A204.1 (cell line): ENCODE measurements around the gene MATN1.
A peak's percentile ranks its signal among the peaks of the same experiment; 100 is the strongest.

Source experiments
- FAIRE-seq: peaks from 2 replicates; lab custom pipeline; 2012; peaks lifted over from hg19 to GRCh38; lab: Jason Lieb, UNC

The MATN1 gene

DNA sequence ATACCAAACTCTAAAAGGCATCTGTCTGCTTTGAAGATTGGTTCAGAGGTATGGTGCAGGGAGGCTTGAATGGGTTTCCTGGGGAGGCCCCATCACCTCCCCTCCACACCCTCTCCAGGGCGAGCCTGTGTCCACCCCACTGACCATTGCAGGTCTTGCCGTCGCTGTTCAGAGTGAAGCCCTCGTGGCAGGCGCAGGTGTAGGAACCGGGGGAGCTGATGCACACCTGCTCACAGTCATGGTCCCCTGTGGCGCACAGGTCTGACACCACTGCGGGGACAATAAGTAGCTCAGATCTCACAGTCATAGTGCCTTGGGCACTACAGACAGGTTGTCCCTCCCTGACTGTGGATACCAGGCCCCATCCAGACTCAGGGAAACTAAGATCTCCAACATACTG lies 6.7 kb downstream of the MATN1 start:
- FAIRE-seq, result no peak

DNA sequence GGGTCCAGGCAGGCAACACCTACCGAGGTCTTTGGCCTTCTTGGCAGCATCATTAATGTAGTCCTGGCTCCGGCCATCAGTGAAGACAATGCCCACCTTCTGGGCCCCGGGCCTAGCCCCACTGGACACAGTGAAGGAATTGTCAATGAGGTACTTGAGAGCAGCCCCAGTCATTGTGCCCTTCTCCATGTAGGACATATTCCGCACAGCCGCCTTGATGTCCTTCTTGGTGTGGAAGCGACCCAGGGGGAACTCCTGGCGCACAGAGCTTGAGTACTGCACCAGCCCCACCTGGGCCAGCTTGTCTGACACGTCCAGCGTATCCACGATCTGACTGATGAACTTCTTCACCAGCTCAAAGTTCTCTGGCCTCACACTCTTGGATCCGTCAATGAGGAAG lies 7.5 kb downstream of the MATN1 start:
- no peak for FAIRE-seq

DNA sequence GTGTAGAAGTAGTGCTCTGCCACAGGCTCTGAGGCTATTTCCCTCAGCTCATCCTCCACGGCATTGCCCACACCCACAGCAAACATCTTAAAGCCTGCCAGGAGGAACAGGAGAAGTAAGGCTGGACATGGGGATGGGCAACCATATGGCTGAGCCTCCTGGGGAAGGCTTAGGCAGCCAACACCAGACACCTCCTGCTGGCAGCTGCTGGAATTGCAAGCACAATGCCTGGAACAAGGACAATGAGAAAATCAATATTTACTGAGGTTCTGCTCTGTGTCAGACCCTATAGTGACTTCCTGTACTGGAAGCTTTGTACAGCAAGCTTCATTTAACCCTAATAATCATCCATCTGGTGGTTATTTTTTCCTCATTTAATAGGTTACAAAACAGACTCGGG lies 8.2 kb downstream of the MATN1 start:
- FAIRE-seq, result no peak

DNA sequence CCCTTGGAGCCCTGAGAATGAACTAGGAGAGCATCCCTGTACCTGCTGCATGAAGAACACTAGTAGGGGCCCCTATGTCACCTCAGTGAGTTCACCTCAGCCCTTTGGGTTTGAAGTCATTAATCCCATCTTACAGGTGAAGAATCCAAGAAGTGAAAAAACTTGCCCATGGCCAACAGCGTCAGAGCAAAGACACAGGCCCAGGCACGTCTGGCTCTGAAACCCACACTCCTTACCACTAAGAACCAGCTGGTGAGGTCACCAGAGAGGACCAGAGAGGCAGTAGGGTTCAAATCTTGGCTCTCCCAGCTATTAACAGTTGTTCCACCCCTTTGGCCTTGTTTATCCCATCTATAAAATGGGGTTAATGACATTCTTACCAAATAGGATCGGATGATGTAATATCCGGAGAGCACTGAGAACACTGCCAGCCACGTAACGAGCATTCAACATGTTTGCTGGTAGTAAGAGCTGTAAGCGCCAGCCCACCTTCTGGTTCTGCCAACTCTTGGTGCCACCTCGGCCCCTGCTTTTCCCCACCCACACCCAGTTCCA lies 8.8 kb downstream of the MATN1 start:
- FAIRE-seq, result no peak

DNA sequence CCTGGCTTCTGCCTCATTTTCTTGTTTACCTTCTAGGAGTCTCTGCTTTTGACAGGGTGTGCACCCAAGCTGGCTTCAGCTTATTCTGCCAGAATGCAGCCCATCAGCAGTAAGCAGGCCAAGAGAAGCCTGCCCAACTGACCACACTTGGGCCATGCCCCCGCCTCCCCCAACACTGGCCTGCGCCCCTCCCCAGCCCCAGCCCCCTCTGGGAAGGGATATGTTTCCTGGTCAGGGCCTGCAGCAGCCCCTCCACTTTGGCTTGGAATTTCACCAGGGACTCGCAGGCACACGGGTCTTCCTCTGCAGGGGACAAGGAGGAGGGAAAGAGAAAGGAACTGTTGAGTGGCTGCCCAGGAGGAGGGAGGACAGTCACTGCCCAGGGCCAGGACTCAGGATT lies 9.4 kb downstream of the MATN1 start:
- FAIRE-seq, result no peak

DNA sequence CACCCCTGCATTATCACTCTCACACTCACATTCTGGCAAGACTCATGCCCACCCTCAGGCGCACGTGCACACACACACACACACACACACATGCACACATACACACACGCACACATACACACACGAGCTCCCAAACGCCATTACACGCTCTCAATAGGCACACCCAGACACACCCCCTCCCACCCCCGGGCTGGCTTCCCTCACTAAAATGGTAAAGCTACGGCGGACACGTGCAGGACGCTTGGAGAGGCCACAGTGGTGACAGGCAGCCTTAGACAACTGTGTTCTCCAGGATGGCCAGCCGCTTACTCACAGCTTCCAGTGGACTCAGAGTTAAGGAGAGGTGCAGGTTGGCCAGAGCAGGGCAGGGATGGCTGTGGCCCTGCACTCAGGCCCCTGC lies 10.1 kb downstream of the MATN1 start:
- no peak for FAIRE-seq

DNA sequence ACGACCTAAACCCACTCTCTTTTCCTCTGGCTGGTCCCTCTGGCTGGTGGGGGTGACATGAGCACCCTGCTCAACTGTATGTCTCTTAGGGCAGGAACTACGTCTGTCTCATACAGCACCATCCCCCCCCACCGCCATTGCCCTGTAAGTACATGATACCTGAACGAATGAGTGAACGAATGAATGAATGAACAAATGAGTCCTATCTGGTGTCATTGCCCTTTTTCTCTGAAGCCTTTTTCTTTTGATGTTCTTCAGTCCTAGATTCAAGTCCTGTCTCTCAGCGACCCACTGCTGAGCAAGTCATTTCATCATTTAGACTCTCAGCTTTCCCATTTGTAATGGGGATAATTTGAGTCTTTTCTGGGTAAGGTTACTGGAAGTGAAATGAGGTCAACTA lies 10.8 kb downstream of the MATN1 start:
- FAIRE-seq, result no peak

DNA sequence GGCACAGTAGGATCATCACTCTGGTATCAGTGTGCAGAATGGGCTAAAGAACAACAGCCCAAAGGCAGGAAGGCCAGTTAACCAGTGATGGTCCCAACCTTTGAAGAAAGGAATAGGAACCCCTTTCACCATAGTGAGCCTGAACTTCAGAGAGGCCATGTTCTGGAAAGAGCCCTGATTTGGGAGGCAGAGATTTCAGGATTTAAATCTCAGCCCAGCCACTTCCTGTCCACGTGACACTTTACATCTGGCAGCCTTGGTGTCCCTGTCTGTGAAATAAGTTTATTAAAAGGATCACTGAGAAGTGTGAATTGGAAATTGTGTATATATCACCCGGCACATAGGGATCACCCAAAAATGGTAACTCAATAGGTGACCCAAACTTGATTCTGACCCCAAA lies 13.0 kb downstream of the MATN1 start:
- FAIRE-seq, result no peak

DNA sequence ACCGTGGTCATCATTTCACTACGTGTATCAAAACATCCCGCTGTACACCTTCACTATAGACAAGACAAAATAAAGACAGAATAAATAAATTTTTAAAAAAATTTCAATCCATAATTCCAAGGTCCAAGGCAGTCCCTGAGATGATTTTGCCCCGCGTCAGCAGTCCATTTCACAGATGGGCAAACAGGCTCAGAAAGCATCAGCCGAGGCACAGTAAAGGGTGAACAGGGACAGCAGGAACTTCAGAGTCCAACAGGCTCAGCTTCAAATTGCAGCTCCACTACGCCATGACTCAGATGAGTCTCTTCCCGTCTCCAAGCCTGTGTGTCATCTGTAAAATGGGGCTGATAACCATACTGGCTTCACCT lies 15.0 kb downstream of the MATN1 start:
- no peak for FAIRE-seq

DNA sequence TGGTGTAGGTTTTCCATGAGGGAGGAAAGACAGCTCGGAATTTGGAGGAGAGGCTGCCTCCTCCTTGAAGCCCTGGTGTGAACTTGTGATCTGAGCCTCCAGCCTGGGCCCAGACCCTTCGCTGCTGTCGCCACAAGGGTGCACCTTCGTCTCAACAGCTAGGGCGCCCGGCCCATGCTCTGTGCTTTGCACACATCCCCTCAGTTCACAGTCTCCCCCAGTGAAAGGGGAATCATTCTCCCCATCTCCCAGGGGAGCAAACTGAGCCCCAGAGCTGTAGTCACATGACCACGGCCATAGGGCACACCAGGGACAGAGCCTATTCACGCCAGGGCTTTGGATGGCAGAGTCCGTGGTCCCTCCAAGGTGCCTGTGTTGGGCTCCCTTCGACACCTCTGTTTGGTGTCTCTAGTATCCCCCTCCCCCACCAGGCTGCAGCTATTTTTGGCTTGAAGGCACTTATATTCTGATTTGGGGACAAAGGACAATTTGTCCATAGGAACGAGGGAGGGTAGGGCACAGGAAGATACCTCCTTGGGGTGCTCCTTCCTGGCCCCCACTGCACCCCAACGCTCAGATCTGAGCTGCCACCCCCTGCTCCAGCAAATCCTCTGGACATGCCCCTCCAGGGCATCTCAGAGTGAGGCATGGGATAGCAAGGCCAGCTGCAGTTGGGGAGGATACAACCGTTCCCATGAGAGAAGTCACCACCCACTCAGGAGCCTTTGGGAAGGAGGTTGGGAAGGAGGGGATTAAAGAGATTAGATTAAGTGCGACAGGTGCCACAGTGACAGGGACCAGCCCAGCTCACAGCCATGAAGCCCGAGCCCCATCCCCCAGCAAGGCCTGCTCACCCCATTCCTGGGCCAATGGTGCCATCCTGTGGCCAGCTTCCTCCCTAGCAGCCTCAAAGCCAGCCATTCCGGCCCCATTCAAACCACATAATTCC lies 15.7 kb downstream of the MATN1 start:
- peak; percentile 80 for FAIRE-seq

DNA sequence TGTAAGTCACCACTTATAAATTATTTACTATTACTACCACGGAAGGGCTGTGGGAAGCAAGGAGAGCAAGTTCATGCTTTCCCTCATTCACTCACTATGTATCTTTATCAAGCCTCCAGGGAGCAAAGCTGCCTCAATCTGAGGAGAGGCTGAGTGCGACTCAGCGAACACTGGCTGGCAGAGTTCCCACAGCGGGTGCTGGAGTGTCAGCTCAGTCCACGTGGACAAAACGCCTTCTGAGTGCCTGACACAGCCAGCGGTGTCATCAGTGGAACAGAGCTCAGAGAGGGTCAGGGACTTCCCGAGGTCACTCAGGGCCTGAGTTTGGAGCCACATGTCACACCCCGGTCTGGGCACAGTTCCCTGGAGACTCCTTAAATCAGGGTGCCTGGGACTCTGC lies 16.9 kb downstream of the MATN1 start:
- no peak for FAIRE-seq

DNA sequence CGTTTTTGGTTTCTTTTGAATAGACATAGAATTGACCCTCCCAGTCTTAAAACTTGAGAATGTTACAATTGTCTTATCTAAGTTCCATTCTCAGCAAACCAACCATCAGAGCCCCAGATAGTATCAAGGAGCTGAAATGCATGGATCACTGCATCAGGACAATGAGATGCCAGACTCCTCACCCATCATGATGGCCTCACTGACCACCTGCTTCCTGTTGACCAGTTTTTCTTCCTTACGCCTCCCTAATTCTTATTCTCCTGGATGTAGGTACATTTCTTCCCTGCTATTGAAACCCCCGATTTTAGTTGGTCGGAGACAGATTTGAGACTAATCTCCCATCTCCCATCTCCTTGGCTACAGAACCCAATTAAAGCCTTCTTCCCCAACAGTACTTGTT lies 17.7 kb downstream of the MATN1 start:
- no peak for FAIRE-seq

DNA sequence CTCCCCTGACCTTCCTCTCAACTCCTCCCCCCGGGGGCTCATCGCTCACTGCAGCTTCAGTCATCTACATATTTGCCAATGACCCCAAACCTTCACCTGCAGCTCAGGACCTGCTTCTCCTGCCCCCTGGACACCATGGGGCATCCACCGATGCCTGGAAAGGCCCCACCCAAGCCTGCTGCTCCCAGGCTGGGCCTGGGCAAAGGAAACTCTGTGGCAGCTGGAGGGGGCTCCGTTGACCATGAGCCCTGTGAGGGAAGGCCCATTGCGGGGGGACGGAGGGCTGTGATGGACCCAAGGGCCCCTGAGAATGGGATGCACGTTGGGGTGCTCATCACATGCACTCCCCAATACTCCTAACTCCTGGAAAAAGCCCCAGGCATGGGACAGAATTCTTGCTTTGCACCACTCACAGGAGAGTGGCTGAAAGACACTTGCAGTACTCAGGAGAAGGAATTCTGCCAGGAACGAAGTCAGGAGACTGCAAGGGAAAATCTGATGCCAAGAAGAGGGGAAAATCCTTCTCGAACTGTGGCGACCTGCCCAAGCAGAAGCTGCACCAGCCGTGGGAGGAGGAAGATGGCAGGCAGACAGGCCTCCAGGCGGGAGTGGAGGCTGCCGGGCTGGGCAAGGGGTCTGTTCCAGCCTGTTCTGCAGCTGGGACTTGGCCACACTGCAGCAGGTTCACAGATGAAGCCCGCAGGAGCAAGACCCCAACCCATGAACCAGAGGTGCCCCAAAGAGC lies 18.4 kb downstream of the MATN1 start:
- FAIRE-seq, result no peak

DNA sequence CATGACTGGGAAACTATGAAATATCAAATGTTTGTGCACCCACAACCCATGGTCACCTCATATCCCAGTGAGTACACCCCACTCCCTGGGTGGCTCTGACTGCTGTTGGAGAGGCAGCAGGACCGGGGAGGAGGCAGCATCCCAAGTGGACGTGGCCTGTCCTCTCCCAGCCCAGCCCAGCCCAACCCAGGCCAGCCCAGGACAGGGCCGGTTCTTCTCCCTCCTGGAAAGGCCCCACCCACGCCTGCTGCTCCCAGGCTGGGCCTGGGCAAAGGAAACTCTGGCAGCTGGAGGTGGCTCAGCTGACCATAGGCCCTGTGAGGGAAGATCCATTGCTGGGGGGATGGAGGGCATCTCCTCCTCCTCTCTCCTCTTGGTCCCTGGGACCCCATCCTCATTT lies 19.1 kb downstream of the MATN1 start:
- FAIRE-seq, result no peak

DNA sequence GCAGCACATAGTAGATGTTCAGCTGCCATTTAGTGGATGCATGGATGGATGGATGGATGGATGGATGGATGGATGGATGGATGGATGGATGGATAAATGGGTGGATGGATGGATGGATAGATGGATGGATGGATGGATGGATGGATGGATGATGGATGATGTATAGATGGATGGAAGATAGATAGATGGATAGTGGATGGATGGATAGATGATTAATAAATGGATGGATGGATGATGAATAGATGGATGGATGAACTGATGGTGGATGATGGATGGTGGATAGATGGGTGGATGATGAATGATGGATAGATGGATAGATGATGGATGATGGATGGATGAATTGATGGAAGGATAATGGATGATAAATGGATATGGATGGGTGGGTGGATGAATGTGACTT lies 20.6 kb downstream of the MATN1 start:
- no peak for FAIRE-seq

DNA sequence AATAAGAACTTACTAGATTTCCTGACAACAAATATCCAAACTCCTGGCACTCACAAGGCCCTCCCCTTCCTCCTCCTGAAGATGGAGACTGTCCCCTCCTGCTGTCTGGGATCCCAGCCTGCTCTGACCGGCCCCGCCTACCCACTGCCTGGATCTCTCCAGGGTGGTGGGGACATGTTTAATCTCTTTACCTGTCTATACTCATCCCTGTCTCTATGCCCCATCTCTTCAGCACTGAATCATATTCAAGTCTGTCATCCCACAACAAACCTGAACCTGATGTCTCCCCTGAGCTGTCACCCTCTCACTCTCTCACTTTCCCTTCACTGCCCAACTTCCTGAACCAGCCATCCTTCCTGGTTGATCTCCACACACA lies 22.1 kb downstream of the MATN1 start:
- FAIRE-seq, result no peak

DNA sequence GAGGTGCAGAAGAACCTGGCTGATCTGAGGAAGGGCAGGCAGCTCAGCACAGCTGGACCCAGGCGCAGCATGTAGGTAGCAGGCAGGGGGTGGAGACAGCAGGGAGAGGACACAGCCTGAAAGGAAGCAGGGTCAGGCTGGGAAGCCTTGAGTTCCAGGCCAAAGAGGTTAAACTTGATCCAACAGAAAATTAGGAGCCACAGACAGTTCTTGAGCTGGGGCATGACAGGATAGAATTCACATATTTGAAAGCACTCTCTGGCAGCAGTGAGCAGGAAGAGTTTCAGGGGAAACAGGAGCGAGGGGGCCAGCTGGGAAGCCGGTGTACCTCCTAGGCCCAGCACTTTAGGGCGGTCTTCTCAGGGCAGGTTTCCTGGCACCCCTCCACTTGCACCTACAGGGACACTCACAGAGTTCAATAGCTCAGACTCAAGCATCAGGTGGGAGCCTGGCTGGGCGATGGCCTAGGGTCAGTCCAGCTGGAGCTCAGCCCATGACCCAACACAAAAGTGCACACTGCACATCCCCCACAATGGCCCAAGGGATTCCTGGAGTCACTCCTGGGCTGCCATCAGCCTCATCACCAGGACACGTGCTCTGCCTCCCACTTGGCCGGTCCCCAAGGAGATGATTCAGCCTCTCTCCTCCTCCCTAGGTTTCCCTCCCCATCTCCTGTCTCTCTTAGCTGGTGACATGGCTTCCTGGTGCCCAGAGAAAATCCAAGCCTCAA lies 22.7 kb downstream of the MATN1 start:
- FAIRE-seq, result no peak

DNA sequence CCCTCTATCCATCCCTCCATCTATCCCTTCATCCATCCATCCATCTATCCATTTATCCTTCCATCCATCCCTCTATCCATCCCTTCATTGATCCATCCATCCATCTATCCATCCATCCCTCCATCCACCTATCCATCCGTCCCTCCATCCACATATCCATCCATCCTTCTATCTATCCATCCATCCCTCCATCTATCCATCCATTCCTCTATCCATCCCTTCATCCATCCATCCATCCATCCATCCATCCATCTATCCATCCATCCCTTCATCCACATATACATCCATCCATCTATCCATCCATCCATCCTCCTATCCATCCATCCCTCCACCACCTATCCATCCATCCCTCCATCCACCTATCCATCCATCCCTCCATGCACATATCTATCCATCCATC lies 23.6 kb downstream of the MATN1 start:
- FAIRE-seq, result no peak

DNA sequence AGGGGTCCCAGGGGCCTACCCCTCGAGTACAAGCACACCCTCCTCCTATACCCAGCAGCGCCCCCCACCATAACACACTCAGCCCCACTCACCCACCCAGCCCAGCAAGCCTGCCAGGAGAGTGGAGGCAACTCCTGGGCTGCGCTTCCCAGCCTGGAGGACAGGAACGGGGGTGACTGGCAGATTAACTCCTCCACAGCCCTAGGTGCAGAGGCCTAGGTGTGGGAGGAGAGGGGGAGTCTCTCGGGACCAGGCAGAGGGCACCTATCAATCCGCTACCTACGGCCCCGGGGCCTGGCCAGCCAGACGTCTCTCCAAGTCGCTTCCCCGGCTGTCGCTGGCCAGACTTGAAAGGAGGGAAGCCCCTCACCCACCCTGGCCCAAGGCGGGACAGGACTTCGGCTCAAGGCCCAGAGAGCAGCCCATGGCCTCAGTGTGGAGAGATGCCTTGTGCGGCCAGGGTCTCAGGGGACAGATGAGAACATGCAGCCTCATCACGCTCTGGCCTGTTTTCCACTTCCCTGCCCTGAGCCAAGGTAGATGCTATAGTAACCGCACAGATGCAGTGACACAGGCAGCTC lies 24.9 kb downstream of the MATN1 start:
- FAIRE-seq, result no peak

DNA sequence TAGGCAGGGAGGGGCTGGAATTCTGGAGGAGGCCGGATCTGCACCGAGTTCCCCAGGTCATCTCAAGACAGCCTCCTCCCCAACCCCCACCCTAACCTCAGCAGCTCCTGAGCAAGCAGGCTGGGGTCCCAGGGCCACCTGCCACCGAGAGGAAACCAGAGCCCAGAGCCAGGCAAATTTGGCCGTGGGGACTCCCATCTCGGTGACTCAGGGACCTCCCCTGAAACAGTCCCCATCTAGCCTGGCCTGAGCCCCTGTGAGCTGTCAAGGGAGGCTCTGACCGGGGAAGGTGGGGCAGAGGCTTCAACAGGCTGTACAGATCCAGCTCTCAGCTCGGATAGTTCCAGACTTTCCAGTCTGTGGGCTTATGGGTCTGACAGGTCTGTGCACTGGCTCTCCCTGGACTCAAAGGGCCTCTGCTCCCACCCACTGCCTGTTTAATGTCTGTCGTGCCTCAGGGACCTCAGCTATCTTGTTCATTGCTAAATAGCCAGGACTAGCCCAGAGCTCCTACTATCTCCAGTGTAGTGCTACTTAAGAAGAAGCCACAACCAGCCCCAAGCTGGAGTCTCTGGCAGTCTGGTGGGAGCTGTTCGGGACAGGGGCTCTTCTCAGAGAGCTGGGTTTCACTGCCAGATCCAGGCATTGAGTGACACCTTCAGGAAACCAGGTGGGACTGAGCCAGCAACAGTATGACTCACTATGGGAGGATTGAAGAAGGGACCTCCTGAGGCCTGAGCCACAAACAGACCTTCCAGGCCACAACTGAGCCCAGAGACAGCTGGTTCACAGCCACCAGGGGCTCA lies 25.6 kb downstream of the MATN1 start:
- FAIRE-seq, result no peak

DNA sequence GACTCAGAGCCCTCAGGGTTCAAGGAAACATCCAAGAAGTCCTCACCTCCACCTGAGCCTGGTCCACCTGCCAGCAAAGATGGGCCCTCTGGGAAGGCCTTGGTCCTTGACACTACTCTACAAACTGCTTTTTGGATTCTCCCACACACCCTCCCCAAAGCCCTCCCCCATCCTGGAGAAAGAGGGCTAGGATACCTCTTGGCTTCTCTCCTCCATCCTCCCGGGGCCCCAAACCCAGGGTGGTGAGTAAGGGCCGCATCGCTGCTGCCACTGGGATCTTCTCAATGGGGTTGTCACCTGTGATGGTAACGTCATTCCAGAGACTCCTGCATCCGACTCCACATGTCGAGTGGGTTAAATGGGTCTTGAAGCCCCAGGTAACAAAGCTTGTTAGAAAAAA lies 26.6 kb downstream of the MATN1 start:
- no peak for FAIRE-seq

DNA sequence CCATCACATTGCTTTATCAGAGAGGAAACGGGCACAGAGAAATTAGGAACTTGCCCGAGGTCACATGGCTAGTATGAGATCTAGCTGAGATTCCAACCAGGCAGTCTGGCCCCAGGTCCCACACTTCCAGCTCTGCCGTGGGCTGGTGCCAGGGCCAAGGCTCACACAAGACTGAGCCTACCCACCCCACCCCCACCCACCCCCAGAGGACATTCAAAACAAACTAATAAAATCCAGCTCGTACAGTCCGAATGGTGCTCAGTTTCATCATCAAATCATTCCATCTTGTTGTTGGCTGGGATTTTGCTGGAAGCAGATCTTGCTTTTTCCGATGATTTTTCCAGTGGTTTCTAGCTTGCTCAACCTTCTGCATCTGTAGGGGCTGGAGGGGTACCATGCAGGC lies 27.9 kb downstream of the MATN1 start:
- no peak for FAIRE-seq
